GM23338 (cell line): Measurements from ENCODE around the gene EMID1. TPM values are rescaled to one million over a fixed set of nuclear protein-coding genes. Genes with fewer than 3 reads are reported as not detected.

ENCODE experiments used
- EZH2 ChIP-seq: fragments of 200-600 bp; sonication (generic); IDR thresholded peaks from one replicate; pipeline ENCODE4 v1.8.0; 2017; ENCODE audit warnings: antibody characterized with exemption, mild to moderate bottlenecking, low read depth; ENCODE audit not compliant: unreplicated experiment
- EZH2phosphoT487 ChIP-seq: fragments of 200-600 bp; sonication (generic); IDR thresholded peaks from one replicate; pipeline ENCODE4 v1.8.1; 2018; ENCODE audit warnings: antibody characterized with exemption; ENCODE audit not compliant: unreplicated experiment
- JUNB ChIP-seq: IDR thresholded peaks from one replicate; pipeline ENCODE4 v1.6.1; 2016; ENCODE audit warnings: antibody characterized with exemption; ENCODE audit not compliant: unreplicated experiment
- NANOG ChIP-seq: IDR thresholded peaks from 2 replicates; pipeline ENCODE4 v1.6.1; 2016; ENCODE audit warnings: antibody characterized with exemption, borderline replicate concordance
- POLR2AphosphoS5 ChIP-seq: IDR thresholded peaks from 2 replicates; pipeline ENCODE4 v1.6.1; 2016; ENCODE audit warnings: antibody characterized with exemption, low read depth
- STAT1 ChIP-seq: IDR thresholded peaks from one replicate; pipeline ENCODE4 v1.6.1; 2016; ENCODE audit warnings: antibody characterized with exemption; ENCODE audit not compliant: unreplicated experiment
- ZNF114 ChIP-seq: fragments of 250-450 bp; sonication (Bioruptor Pico); IDR thresholded peaks from 2 replicates; pipeline ENCODE4 v1.5.0; 2020; ENCODE audit warnings: mild to moderate bottlenecking, moderate library complexity
- ZNF331 ChIP-seq: fragments of 250-450 bp; sonication (Bioruptor Pico); IDR thresholded peaks from 2 replicates; pipeline ENCODE4 v1.5.0; 2020; ENCODE audit warnings: low read depth, mild to moderate bottlenecking, moderate library complexity
- polyA plus RNA-seq: library from polyadenylated mRNA; unstranded; fragments of >200 nt; fragmentation: Nextera tagmentation; extraction: Ambion mirVana; gene quantifications from 2 replicates; pipeline ENCODE4 v1.2.1, GENCODE V29; 2016
- total RNA-seq: library from RNA; depleted of rRNA; stranded (reverse); fragments of >200 nt; shearing (Covaris generic); gene quantifications from 2 replicates; pipeline ENCODE4 v1.2.3, GENCODE V29; 2014
- TF ChIP-seq, protein P1 (sequence below): fragments of 250-450 bp; sonication (Bioruptor Pico); IDR thresholded peaks from 2 replicates; pipeline ENCODE4 v1.5.0; 2020; ENCODE audit warnings: mild to moderate bottlenecking, moderate library complexity
- TF ChIP-seq, protein P2 (sequence below): IDR thresholded peaks from 2 replicates; pipeline ENCODE4 v1.6.1; 2016; ENCODE audit warnings: antibody characterized with exemption

The EMID1 gene
- total and polyA plus RNA-seq, 2 experiments from 2014 or later, result 3.0 to 13.4 TPM

DNA sequence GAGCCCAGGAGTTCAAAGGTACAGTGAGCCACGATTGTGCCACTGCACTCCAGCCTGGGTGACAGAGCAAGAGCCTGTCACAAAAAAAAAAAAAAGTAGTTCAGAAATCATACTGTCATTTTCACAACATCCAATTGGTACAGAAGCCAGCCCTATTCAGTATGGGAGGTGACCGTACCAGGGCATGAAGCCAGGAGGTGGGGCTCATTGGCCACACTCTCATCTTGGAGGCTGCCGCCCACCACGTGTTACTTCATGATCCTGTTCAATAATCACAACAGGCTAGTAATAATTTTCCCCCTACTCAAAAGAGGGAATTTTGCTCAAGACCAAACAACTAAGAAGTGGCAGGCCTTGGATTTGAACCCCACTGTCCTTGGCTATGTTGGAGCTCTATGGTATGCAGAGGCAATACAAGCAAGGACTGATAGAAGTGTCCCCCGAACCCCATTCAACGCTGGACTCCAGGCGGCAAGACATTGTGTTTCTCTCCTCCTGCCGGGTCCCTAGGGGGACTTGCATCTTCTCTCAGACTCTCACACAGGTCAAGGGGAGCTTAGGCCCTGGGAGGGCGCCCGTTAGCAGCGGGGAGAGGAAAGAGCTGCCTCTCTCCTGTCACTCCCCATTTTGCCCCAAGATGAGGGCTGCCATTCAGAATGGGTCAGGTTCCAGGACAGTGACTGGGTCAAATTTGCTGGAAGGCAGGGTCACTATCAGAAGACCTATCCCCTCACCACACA lies 40.2 kb upstream of the EMID1 start (continued):
- TF ChIP-seq, protein P1, sequence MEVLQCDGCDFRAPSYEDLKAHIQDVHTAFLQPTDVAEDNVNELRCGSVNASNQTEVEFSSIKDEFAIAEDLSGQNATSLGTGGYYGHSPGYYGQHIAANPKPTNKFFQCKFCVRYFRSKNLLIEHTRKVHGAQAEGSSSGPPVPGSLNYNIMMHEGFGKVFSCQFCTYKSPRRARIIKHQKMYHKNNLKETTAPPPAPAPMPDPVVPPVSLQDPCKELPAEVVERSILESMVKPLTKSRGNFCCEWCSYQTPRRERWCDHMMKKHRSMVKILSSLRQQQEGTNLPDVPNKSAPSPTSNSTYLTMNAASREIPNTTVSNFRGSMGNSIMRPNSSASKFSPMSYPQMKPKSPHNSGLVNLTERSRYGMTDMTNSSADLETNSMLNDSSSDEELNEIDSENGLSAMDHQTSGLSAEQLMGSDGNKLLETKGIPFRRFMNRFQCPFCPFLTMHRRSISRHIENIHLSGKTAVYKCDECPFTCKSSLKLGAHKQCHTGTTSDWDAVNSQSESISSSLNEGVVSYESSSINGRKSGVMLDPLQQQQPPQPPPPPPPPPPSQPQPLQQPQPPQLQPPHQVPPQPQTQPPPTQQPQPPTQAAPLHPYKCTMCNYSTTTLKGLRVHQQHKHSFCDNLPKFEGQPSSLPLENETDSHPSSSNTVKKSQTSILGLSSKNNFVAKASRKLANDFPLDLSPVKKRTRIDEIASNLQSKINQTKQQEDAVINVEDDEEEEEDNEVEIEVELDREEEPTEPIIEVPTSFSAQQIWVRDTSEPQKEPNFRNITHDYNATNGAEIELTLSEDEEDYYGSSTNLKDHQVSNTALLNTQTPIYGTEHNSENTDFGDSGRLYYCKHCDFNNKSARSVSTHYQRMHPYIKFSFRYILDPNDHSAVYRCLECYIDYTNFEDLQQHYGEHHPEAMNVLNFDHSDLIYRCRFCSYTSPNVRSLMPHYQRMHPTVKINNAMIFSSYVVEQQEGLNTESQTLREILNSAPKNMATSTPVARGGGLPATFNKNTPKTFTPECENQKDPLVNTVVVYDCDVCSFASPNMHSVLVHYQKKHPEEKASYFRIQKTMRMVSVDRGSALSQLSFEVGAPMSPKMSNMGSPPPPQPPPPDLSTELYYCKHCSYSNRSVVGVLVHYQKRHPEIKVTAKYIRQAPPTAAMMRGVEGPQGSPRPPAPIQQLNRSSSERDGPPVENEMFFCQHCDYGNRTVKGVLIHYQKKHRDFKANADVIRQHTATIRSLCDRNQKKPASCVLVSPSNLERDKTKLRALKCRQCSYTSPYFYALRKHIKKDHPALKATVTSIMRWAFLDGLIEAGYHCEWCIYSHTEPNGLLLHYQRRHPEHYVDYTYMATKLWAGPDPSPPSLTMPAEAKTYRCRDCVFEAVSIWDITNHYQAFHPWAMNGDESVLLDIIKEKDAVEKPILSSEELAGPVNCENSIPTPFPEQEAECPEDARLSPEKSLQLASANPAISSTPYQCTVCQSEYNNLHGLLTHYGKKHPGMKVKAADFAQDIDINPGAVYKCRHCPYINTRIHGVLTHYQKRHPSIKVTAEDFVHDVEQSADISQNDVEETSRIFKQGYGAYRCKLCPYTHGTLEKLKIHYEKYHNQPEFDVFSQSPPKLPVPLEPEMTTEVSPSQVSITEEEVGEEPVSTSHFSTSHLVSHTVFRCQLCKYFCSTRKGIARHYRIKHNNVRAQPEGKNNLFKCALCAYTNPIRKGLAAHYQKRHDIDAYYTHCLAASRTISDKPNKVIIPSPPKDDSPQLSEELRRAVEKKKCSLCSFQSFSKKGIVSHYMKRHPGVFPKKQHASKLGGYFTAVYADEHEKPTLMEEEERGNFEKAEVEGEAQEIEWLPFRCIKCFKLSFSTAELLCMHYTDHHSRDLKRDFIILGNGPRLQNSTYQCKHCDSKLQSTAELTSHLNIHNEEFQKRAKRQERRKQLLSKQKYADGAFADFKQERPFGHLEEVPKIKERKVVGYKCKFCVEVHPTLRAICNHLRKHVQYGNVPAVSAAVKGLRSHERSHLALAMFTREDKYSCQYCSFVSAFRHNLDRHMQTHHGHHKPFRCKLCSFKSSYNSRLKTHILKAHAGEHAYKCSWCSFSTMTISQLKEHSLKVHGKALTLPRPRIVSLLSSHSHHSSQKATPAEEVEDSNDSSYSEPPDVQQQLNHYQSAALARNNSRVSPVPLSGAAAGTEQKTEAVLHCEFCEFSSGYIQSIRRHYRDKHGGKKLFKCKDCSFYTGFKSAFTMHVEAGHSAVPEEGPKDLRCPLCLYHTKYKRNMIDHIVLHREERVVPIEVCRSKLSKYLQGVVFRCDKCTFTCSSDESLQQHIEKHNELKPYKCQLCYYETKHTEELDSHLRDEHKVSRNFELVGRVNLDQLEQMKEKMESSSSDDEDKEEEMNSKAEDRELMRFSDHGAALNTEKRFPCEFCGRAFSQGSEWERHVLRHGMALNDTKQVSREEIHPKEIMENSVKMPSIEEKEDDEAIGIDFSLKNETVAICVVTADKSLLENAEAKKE (CRISPR knock-in tag), result no peak
- TF ChIP-seq STAT1, result no peak
- TF ChIP-seq EZH2phosphoT487, result no peak
- no peak for TF ChIP-seq ZNF331 (CRISPR knock-in tag)
- TF ChIP-seq, protein P2, sequence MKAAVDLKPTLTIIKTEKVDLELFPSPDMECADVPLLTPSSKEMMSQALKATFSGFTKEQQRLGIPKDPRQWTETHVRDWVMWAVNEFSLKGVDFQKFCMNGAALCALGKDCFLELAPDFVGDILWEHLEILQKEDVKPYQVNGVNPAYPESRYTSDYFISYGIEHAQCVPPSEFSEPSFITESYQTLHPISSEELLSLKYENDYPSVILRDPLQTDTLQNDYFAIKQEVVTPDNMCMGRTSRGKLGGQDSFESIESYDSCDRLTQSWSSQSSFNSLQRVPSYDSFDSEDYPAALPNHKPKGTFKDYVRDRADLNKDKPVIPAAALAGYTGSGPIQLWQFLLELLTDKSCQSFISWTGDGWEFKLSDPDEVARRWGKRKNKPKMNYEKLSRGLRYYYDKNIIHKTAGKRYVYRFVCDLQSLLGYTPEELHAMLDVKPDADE, result no peak
- TF ChIP-seq ZNF114 (CRISPR knock-in tag), result no peak
- TF ChIP-seq JUNB, result no peak
- no peak for TF ChIP-seq POLR2AphosphoS5
- no peak for TF ChIP-seq EZH2
- no peak for TF ChIP-seq NANOG
